Measurements from ENCODE around the gene COX5B. TPM values are rescaled to one million over a fixed set of nuclear protein-coding genes. Genes with fewer than 3 reads are reported as not detected.

The COX5B gene
- total RNA-seq, 1 experiment from 2014 or later = 298 TPM

DNA sequence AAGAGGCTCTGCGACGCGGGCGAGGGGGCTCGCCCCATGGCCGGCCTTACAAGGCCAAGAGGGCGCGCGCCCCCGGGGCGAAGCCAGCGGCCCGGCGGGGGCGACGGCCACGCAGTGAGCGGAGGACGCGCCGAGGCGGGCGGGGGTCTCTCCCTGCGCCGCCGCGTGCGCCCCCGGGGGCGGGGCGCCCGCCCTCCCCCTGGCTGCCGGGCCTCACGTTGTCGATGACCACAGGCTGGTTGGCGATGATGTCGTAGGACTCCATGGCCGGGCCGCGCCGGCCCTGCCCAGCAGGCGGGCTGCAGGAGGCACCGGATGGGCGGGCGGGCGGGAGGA lies 17.7 kb downstream of the COX5B start:
- no peak for DNase-seq (ENCODE audit: low read depth, low spot score)
- intact Hi-C loops (cut with micrococcal nuclease; ENCODE audit: unreplicated experiment) = no loop called here
- no peaks in the 10 kb centered on the region for H3K9me3 ChIP-seq (ENCODE audit: control insufficient read depth, insufficient read depth, low read depth, low read length)

DNA sequence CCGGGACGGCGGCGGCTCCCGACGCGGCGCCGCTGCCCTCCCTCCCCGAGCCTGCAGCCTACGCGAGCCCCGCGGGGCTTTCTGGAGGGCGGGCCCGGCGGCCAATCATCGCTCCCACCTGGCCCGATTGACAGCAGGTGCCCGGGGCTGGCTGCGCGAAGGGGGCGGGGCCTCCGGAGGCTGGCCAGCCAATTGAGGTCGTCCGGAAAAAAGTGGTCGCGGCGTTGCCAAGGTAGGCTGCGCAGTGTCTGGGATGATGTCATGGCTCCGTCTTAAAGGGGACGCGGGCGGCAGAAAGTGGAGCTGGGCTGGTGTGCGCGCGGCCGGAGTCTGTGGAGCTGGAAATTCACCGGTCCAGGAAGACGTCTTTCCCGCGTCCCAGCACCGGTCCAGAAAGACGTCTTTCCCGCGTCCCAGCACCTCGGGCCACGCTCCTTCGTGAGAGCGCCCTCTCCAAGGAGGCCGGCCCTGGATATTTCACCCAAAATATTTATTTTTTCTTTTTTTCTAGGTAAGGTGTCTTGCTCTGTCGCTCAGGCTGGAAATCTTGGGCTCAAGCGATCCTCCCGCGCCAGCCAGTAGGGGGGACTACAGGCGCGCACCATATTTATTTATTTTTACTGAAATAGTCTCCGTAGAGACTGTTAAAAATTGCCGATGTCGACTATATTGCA lies 18.2 kb downstream of the COX5B start, which contains the start of gene ACTR1B:
Gene ACTR1B (minus strand): TSS at position 83 of the 674 bp plus-strand sequence. CDS start 154 bp downstream, outside the sequence.
- TF ChIP-seq SIN3A (IDR thresholded peaks at IDR 0.05; ENCODE audit: borderline replicate concordance, insufficient read depth, low read depth, low read length) (no peak), TCF7L2 (IDR thresholded peaks at IDR 0.05; ENCODE audit: low read depth, low read length) (no peak), POLR2AphosphoS5 (IDR thresholded peaks at IDR 0.05; ENCODE audit: low read depth, low read length) (peak; percentile 74)
- TF ChIP-seq, protein P1, sequence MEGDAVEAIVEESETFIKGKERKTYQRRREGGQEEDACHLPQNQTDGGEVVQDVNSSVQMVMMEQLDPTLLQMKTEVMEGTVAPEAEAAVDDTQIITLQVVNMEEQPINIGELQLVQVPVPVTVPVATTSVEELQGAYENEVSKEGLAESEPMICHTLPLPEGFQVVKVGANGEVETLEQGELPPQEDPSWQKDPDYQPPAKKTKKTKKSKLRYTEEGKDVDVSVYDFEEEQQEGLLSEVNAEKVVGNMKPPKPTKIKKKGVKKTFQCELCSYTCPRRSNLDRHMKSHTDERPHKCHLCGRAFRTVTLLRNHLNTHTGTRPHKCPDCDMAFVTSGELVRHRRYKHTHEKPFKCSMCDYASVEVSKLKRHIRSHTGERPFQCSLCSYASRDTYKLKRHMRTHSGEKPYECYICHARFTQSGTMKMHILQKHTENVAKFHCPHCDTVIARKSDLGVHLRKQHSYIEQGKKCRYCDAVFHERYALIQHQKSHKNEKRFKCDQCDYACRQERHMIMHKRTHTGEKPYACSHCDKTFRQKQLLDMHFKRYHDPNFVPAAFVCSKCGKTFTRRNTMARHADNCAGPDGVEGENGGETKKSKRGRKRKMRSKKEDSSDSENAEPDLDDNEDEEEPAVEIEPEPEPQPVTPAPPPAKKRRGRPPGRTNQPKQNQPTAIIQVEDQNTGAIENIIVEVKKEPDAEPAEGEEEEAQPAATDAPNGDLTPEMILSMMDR (IDR thresholded peaks at IDR 0.05) = peak; percentile 81; the same call in 1 of the 2 replicates
- TF ChIP-seq, protein P2, sequence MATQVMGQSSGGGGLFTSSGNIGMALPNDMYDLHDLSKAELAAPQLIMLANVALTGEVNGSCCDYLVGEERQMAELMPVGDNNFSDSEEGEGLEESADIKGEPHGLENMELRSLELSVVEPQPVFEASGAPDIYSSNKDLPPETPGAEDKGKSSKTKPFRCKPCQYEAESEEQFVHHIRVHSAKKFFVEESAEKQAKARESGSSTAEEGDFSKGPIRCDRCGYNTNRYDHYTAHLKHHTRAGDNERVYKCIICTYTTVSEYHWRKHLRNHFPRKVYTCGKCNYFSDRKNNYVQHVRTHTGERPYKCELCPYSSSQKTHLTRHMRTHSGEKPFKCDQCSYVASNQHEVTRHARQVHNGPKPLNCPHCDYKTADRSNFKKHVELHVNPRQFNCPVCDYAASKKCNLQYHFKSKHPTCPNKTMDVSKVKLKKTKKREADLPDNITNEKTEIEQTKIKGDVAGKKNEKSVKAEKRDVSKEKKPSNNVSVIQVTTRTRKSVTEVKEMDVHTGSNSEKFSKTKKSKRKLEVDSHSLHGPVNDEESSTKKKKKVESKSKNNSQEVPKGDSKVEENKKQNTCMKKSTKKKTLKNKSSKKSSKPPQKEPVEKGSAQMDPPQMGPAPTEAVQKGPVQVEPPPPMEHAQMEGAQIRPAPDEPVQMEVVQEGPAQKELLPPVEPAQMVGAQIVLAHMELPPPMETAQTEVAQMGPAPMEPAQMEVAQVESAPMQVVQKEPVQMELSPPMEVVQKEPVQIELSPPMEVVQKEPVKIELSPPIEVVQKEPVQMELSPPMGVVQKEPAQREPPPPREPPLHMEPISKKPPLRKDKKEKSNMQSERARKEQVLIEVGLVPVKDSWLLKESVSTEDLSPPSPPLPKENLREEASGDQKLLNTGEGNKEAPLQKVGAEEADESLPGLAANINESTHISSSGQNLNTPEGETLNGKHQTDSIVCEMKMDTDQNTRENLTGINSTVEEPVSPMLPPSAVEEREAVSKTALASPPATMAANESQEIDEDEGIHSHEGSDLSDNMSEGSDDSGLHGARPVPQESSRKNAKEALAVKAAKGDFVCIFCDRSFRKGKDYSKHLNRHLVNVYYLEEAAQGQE (IDR thresholded peaks at IDR 0.05; ENCODE audit: insufficient read depth in 1 of 2, low read depth in 2 of 2, low read length in 1 of 2) = no peak
- H3K4me3 ChIP-seq (ENCODE audit: low read depth in 2 of 2, low read length in 2 of 2) = peak within 1 kb of the TSS; percentile 62 to 79
- peak within 1 kb of the TSS; percentile 96 for H3K27ac ChIP-seq (ENCODE audit: low read length)
- peaks cover 14% of the 10 kb centered on the region for H3K4me1 ChIP-seq (ENCODE audit: control insufficient read depth, insufficient read depth, low read length)
- H3K27me3 ChIP-seq (ENCODE audit: control insufficient read depth, insufficient read depth, low read length) = no peaks in the 10 kb centered on the region
- H3K36me3 ChIP-seq (ENCODE audit: control insufficient read depth, insufficient read depth, low read length) = no peaks in the 10 kb centered on the region; the same call in 1 of the 2 replicates
- no peaks in the 10 kb centered on the region for H3K9me3 ChIP-seq (ENCODE audit: control insufficient read depth, insufficient read depth, low read depth, low read length)
- no TSS peak for BruUV-seq (replicated peaks)
- ChIA-PET CTCF (interaction anchor here (0.7 to 1.6 kb wide), 3 partner anchors 12 to 46 kb away, joined by 3 to 5 read pairs (median 3); no protein-coding TSS in a partner anchor), POLR2A (interaction anchor here (0.6 to 1.1 kb wide), 2 partner anchors 13 to 19 kb away, joined by 4 to 7 read pairs; partner anchors contain the start of gene COX5B)
- intact Hi-C loops (cut with micrococcal nuclease; ENCODE audit: unreplicated experiment) = no loop called here
- ATAC-seq = peak; percentile 94
- DNase-seq (ENCODE audit: low read depth, low spot score) = peak; percentile 90
- in situ Hi-C loops (cut with HindIII; ENCODE audit: low pct_unique_long_range_greater_than_20kb, low sequenced_read_pairs) = no loop called here

More for the DNA sequence above, 17.7 kb downstream of the COX5B start:
- ATAC-seq = no peak
- no peaks in the 10 kb centered on the region; the same call in 1 of the 2 replicates for H3K36me3 ChIP-seq (ENCODE audit: control insufficient read depth, insufficient read depth, low read length)
- in situ Hi-C loops (cut with HindIII; ENCODE audit: low pct_unique_long_range_greater_than_20kb, low sequenced_read_pairs) = no loop called here
- H3K4me3 ChIP-seq (ENCODE audit: low read depth in 2 of 2, low read length in 2 of 2) = peak overlapping the region; percentile 62 to 77
- no TSS peak for BruUV-seq (replicated peaks)
- H3K27me3 ChIP-seq (ENCODE audit: control insufficient read depth, insufficient read depth, low read length) = no peaks in the 10 kb centered on the region
- TF ChIP-seq TCF7L2 (IDR thresholded peaks at IDR 0.05; ENCODE audit: low read depth, low read length) = no peak
- TF ChIP-seq POLR2AphosphoS5 (IDR thresholded peaks at IDR 0.05; ENCODE audit: low read depth, low read length) = no peak
- TF ChIP-seq, protein P2 (IDR thresholded peaks at IDR 0.05; ENCODE audit: insufficient read depth in 1 of 2, low read depth in 2 of 2, low read length in 1 of 2) = no peak
- TF ChIP-seq, protein P1 (IDR thresholded peaks at IDR 0.05) = no peak
- no peak for TF ChIP-seq SIN3A (IDR thresholded peaks at IDR 0.05; ENCODE audit: borderline replicate concordance, insufficient read depth, low read depth, low read length)
- CTCF ChIA-PET = interaction anchor here (0.7 to 1.6 kb wide), 3 partner anchors 12 to 46 kb away, joined by 3 to 5 read pairs (median 3); no protein-coding TSS in a partner anchor
- H3K27ac ChIP-seq (ENCODE audit: low read length) = peak overlapping the region; percentile 49
- peaks cover 14% of the 10 kb centered on the region for H3K4me1 ChIP-seq (ENCODE audit: control insufficient read depth, insufficient read depth, low read length)
- POLR2A ChIA-PET = interaction anchor here (0.6 kb wide), 1 partner anchor 13 kb away, joined by 4 read pairs; no protein-coding TSS in a partner anchor

All from Panc1 (cell line).